Measurements from ENCODE around the gene HIVEP3. TPM values are rescaled to one million over a fixed set of nuclear protein-coding genes. Genes with fewer than 3 reads are reported as not detected.

Gene HIVEP3
- total RNA-seq, 1 experiment from 2014 or later, result 1.4 TPM

DNA sequence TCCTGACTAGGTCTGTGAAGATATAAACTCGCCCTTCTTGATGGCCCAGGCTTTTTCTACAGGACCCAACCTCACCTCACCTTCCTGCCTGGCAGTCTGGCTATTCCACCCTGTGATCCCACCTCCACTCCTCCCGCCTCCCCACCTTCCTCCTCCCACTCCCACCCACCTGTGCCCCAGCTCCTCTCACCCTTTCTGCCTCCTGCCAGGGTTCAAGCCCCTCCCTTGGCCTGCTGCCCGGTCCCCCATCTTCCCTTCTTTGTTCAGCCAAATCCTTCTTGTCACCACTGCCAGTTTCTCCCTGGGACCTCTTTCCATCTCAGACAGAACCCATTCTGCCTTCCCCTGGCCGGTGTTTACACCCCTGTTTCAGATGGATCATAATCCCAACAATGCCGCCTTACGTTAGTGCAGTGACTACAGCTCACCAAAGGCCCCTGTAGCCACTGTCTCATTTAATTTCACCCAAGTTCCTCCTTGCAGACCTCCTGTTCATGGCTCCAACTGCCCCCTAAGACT lies 306.7 kb downstream of the HIVEP3 start:
- H3T11ph ChIP-seq (ENCODE audit: low read length), result no peak overlapping the region

More for the DNA sequence above, 306.7 kb downstream of the HIVEP3 start:
- Histone ChIP-seq H4K20me1 (ENCODE audit: control insufficient read depth, insufficient read depth, insufficient read length) (no peaks in the 10 kb centered on the region), H3K4me1 (ENCODE audit: insufficient read depth, low read length) (no peaks in the 10 kb centered on the region), H3K14ac (ENCODE audit: insufficient read depth, low read length) (no peak overlapping the region), H2BK12ac (ENCODE audit: insufficient read length, low read depth, low read length) (no peak overlapping the region), H3K18ac (ENCODE audit: insufficient read length, low read depth, low read length) (no peak overlapping the region), H2BK20ac (ENCODE audit: low read depth, low read length, poor library complexity, severe bottlenecking) (no peak overlapping the region), H3K4me2 (ENCODE audit: insufficient read depth, insufficient read length, low read length) (no peak overlapping the region), H3K4ac (ENCODE audit: low read depth, low read length) (no peak overlapping the region), H3K9me3 (ENCODE audit: control insufficient read depth, low read depth, low read length) (no peaks in the 10 kb centered on the region), H2BK15ac (ENCODE audit: low read depth, low read length) (no peak overlapping the region), H2BK120ac (ENCODE audit: low read depth, low read length, poor library complexity, severe bottlenecking) (no peak overlapping the region), H4K91ac (ENCODE audit: insufficient read length, low read depth, low read length) (no peak overlapping the region), H3K27me3 (ENCODE audit: insufficient read depth, low read length) (no peaks in the 10 kb centered on the region), H3K27ac (ENCODE audit: insufficient read length, low read depth, low read length) (no peak overlapping the region), H3K79me1 (ENCODE audit: insufficient read depth, low read depth, low read length, poor library complexity, severe bottlenecking) (no peaks in the 10 kb centered on the region), H2AFZ (ENCODE audit: low read length) (no peak overlapping the region), H4K5ac (ENCODE audit: insufficient read length, low read depth, low read length) (no peak overlapping the region), H4K8ac (replicated peaks; ENCODE audit: insufficient read length, low read depth, low read length) (no peak overlapping the region), H2BK5ac (ENCODE audit: insufficient read length, low read length) (no peak overlapping the region), H3K23me2 (ENCODE audit: insufficient read length, low read depth, low read length, poor library complexity, severe bottlenecking) (no peaks in the 10 kb centered on the region), H3K23ac (ENCODE audit: insufficient read length, low read depth, low read length) (no peak overlapping the region), H3K9ac (ENCODE audit: extremely low read depth, insufficient read length, low read length) (no peak overlapping the region), H3K56ac (ENCODE audit: insufficient read length, low read depth, low read length) (no peak overlapping the region), H3K79me2 (ENCODE audit: insufficient read depth, low read length) (no peaks in the 10 kb centered on the region), H2AK5ac (ENCODE audit: insufficient read length, low read length) (no peak overlapping the region)
- TF ChIP-seq, protein P1, sequence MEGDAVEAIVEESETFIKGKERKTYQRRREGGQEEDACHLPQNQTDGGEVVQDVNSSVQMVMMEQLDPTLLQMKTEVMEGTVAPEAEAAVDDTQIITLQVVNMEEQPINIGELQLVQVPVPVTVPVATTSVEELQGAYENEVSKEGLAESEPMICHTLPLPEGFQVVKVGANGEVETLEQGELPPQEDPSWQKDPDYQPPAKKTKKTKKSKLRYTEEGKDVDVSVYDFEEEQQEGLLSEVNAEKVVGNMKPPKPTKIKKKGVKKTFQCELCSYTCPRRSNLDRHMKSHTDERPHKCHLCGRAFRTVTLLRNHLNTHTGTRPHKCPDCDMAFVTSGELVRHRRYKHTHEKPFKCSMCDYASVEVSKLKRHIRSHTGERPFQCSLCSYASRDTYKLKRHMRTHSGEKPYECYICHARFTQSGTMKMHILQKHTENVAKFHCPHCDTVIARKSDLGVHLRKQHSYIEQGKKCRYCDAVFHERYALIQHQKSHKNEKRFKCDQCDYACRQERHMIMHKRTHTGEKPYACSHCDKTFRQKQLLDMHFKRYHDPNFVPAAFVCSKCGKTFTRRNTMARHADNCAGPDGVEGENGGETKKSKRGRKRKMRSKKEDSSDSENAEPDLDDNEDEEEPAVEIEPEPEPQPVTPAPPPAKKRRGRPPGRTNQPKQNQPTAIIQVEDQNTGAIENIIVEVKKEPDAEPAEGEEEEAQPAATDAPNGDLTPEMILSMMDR (conservative IDR thresholded peaks at IDR 0.05), result no peak
- peak overlapping the region in 1 of 3 experiments; percentile 39; a peak in 2 of 7 replicates for H3K27ac Mint-ChIP-seq
- H3K27me3 Mint-ChIP-seq (ENCODE audit: low read depth), result peaks cover 2% of the 10 kb centered on the region
- no peak for DNase-seq
- WGBS (ENCODE audit: extremely low coverage, insufficient read length, low lambda C conversion rate), result no CpG with 5 or more reads among the region's 6 CpGs
- H3K36me3 Mint-ChIP-seq (ENCODE audit: insufficient read depth in 1 of 3, low read depth in 3 of 3), result no peaks in the 10 kb centered on the region
- H3K9me3 Mint-ChIP-seq, result no peaks in the 10 kb centered on the region; a peak in 1 of 5 replicates
- no peak overlapping the region; a peak in 2 of 5 replicates for H3K4me3 Mint-ChIP-seq
- H3K4me1 Mint-ChIP-seq, result peaks cover 0 to 7% of the 10 kb centered on the region in 2 experiments; a peak in 2 of 4 replicates

All from H9 (cell line).